ENCODE results near the gene FAM180A.
"Not testable (repeated sequence)": the region's sequence is repeated elsewhere in the genome, so short reads cannot be mapped to it uniquely, and the experiment has no call there.

Gene FAM180A

DNA sequence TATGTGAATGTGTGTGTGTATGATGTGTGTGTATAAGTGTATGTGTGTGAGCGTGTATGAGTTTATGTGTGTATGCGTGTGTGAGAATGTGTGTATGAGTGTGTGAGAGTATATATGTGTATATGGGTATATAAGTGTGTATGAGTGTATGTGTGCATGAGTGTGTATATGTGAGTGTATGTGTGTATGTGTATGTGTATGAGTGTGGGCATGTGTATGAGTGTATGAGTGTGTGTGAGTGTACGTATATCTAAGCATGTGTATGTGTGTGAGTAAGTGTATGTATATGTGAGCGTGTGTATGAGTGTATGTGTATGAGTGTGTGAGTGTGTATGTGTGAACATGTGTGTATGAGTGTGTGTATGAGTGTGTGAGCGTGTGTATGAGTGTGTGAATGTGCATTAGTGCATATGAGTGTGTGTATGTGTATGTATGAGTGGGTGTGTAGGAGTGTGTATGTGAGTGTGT, 33.5 kb downstream of the FAM180A start:
- DNase-seq (ENCODE audit: low read depth in 2 of 3, low spot score in 2 of 3): no peak

DNA sequence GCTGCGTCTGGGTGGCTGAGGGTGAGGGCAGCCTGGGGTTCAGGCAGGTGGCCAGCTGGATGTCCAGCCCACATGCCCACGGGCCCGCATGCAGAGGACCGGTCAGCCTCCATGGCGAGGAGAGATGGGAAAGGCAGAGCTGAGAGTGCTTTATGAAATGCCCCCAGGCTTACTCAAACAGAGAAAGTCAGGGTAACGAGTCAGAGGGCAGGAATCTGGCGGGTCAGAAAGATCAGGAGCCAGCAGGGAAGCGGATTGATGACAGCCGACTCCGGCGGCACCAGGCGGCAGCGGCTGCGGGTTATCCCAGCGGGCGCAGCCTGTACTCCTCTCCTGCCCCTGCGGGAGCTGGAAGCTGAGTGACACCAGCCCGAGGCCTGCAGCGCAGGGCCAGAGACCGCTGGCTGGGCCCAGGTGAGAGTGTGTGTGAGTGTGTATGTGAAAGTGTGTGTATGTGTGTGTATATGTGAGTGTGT, 34.0 kb downstream of the FAM180A start:
- DNase-seq (ENCODE audit: low read depth in 2 of 3, low spot score in 2 of 3): no peak

DNA sequence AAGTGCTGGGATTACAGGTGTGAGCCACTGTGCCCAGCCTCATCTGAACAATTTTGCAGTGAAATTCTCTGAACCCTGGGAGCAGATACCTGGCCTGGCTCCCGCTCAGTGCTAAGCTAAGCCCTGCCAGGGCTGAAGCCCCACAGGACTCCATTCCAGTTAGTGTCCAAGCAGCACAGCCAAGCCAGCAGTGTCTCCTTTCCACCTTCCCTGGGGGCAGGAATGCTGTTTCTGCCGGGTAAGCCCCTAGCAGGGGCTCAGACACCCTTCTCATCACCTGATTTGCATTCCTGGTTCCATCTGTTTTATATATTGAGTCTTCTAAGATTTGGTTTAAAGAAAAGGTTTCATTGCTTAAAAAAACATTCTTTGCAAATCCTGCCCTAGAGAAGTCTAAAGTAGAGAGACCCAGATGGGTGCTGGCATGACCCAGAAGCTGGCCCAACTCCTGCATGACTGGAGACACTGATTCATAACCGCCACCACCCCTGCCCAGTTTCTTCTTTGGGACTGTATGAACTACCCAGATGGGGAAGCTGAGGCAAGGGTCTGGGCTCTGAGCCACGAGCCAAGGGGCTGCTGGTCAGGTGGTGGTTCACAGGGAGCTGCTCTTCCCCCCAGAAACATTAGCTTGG, 34.7 kb downstream of the FAM180A start:
- DNase-seq (ENCODE audit: low read depth in 2 of 3, low spot score in 2 of 3): no peak

DNA sequence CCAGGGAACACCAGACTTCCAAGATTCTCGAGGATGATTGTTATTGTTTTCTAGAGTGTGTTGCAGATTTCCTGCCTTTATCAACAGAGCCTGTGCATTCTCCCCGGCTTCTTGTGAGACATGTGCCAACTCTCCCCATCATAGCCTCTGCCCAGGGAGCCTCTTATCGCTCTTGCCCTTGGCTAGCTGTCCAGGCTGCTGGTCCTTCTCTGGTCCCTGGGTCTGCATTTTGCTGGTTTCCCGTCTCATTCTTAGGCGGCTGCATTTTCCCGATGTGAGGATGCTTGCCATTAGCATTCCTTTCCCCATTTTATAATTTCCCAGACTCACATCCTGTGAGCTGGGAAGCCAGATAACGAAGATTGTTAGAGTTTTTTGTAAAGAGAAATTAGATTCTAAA, 35.8 kb downstream of the FAM180A start:
- no peak for DNase-seq (ENCODE audit: low read depth in 2 of 3, low spot score in 2 of 3)

DNA sequence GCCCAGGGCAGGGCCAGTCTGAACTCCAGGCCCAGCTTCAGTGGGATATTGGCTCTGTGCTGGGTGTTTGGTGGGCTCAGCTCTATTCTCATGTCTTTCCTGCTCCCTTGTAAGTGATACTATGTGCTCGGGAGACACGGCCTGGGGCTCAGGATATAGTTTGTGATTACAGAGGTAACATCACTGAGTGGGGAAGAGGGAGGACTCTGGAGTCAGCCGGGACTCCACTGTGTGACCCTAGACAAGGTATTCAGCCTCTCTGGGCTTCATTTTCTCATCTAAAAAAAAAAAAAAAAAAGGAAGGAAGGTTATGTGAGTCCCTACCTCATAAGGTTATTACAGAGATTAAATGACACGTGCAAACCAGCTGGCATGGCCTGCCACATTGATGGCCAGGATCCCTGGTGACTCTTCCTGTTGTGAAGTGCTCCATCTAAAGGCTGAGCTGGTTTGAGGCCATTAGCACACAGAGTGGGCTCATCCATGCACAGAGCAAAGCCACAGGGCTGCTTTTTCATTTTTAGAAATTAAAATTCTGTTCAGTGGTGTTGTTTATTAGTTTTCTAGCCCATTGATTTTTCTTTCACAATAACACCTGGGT, 36.3 kb downstream of the FAM180A start:
- no peak for DNase-seq (ENCODE audit: low read depth in 2 of 3, low spot score in 2 of 3)

DNA sequence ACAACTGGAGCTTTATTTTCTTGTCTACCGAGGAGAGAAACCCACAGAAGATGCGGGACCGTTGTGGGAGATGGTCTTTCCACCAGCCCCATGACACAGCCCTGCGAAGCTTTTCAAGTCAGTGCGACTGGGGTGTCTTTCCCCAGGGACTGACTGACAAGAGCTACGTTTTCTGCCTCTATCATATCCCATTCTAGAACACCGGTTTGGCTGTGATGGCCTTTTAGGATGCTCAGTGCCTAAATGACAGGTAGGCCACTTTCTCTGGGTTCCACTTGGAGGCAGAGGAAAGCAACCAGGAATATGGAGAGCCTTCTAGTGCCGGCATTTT, 37.5 kb downstream of the FAM180A start:
- DNase-seq (ENCODE audit: low read depth in 2 of 3, low spot score in 2 of 3): no peak

DNA sequence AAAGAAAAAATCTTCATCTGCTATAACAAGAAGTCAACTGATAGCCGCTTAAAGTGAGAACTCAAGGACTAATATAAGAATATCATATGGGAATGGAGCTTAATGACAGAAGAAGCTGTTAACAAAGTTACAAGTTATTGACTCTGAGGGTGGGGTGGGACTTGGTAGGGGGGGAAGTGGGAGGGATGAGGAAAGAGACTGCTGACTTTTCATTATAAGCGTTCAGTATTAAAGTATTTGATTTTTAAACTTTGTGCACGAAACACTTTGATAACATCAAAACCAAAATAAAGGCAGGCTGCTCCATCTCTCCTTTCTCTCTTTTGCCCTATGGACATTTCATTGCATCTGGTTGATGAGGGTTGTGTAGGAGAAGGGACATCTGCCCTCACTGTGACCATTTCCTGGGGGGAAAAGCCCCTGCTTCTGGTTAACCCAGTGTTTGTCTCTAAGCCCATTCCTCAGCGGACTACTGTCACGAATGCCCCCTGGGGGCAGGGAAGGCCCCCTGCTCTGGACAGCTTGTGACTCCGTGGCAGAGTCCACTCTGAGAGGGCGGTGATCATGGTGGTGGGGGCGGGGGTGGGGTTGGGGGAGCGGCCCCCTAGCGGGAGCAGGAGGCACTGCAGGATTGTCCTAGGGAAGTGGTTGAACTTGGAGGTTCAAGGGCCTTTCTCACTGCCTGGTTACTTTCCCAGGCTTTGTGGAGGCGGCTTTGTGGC, 38.0 kb downstream of the FAM180A start:
- no peak for DNase-seq (ENCODE audit: low read depth in 2 of 3, low spot score in 2 of 3)

DNA sequence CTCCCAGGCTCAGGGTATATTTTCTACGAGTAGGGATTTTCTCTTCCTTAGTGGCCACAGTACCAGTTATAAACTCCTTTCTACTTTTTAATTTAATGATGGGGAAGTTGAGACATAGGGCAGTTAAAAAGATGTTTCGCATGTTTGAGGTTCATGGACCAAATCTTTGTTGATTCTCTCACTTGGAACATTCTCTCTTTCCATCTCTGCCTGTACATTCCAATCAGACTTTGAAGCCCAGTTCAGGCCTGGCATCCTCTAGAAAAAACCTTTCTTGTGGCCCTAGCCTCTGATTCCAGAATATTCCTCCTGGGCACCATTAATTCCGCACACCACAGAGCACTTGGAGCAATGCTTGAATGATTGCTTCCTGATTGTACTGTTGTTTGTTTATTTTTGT, 39.1 kb downstream of the FAM180A start:
- no peak for DNase-seq (ENCODE audit: low read depth in 2 of 3, low spot score in 2 of 3)

DNA sequence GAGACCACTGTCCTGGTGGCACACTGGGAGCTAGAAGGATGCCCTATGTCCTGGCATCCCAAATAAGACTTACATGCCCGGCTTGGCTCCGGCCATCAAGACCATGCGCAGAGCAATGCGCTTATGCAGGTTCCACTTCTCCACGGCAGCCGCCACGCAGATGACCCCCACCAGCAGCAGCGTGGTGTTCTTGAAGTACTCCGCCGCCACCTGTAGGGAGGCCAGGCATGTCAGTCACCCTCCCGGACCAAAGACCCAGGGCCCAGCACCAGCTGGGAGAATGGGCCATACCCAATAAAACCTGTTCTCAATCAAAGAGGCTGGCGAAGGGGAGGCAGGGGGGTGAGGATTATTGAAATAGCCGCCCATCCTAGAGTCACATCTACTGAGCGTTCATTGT, 40.6 kb downstream of the FAM180A start:
- no peak for DNase-seq (ENCODE audit: low read depth in 2 of 3, low spot score in 2 of 3)

DNA sequence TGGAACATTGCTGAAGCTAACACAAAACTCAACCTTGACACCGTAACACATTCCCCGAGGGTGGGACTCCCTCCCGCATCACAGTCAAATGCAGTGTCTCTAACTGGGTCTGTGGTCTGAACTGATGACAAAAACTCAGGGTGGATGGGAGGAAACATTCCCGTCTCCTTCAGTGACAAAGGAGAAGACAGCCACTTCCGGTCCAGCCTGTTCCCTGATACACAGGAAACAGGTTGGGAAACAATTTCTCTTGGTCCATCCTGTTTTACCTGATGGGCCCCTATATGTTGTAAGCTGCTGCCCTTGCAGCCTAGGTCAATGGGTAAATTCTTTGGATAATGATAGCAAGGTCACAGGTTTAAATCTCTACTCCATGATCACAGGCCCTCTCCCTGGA, 41.0 kb downstream of the FAM180A start:
- no peak for DNase-seq (ENCODE audit: low read depth in 2 of 3, low spot score in 2 of 3)

DNA sequence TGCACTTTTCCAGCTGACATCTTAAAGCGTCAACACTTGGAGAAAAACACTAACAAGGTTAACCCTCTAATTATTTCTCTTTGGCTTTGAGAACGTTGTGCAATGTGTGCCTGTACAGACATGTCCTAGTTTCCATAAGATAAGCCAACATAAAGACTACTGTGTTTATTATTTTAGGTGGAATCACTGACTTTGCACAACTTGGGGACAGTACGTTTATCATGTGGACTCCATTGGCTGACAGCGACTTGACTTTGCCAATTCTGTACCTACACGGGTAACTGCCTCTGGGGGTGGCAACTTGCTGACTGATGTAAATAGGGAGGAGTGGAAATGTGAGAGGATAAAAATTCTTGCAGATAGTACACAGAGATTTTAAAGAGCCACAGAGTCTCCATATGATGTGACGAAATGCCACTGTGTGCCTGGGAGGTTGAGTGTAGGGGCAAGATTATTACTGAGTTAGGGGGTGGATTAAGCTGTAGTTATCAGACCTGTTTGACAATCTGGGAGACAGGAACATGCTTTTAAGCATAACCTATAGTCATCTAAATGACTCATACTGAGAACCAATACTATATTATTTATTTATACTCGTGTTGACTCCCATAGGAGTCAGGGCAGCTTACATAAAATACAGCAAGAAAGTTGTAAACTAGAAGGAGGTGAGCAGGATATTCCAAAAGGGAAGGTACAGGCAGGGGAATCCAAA, 41.6 kb downstream of the FAM180A start:
- DNase-seq (ENCODE audit: low read depth in 2 of 3, low spot score in 2 of 3): no peak

DNA sequence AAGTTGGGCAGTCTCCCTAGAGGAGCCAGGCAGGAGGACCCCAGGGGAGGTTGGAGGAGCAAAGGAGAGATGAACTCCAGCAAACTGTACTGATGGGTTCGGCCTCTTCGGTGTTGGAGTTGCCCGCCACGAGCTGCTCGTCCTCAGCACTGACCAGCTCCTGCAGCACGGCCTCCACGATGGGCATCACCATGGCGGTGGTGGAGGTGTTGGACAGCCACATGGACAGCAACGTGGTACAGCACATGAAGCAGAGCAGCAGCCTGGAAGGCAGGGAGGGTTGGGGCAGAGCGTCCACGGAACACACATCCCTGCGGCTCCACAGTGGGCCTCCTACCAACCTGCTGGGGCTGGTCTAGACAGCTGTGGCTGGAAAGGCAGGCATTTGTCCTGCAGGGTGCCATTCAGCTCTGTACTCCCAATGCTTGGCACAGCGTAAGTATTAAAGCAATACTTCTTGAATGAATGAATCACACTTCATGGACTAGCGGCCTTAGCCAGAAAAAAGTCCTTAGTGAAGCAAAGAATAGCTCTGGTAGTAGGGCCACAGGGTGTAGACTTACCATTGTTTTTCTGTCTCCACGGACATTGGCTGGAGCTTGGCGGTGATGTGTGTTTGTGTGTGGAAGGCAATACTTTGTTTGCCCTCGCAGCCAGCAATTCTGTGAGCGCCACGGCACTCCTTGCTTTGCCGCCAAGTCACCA, 42.4 kb downstream of the FAM180A start:
- no peak for DNase-seq (ENCODE audit: low read depth in 2 of 3, low spot score in 2 of 3)

DNA sequence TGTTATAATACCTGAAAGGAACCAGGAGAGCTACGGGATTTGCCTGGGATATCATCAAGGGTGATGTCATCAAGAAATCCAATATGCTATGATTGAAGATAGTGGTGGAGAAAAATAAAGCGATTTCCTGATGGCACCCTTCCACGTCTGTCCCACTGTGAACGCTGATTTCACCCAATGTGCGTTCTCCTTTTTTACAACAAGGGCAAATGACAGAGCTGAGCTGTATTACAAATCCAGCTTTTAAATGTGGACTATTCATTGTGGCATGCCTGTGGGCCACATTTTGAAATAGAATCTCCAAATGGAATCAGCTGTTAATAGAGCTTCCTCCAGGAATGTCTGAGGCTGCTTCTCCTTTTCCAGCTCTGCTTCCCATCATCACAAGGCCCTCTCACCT, 43.9 kb downstream of the FAM180A start:
- DNase-seq (ENCODE audit: low read depth in 2 of 3, low spot score in 2 of 3): no peak

DNA sequence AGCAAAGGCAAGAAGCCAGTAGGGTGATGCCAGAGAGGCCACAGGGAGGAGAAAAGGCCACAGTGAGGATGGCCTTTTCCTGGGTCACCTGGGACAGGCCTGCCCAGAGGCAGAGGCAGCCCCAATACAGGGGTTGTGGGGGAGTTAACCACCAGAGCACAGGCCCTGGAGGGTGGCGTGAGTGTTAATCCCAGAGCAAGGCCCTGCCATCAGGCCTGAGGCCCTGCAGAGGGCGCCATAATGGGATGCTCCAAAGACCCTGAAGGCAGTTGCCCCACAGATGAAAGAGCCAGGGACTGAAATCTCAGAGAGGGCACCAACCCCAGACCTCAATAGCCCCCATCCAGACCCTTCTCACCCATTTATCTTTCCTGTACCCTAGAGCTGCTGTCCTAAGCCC, 44.5 kb downstream of the FAM180A start:
- no peak for DNase-seq (ENCODE audit: low read depth in 2 of 3, low spot score in 2 of 3)

DNA sequence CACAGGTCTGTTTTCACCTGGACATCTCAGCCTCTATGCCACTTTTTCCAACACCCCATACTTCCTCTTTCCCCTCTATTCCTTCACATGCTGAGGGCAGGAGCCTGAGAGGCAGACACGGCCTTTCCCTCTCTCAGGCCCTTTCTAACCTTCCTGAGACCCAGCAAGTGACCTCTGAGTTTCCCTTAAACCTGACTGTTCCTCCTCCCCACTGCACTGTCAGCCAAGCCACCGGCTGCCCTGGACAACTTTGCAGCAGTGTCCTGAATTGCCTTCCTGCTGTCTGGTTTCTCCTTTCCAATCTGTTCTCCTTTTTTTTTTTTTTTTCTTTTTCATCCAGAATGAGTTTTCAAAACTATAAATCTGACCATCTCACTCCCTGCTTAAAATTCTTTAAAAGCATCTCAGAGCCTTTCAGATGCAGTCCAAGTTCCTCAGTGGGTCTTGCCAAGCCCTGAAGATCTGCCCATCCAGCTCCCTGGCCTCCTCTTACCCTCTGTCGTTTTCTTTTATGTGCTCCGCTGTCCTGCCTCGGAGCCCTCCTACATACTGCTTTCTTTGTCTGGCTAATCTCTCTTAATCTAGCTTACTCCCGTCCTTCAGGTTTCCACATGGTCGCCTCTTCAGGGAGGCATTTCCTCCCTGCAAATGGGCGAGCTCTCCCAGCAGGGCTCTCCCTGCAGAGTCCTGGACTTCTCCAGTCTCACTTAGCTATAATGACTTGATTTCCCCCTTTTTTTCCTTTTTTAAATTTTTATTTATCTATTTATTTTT, 51.1 kb downstream of the FAM180A start:
- no peak for DNase-seq (ENCODE audit: low read depth in 2 of 3, low spot score in 2 of 3)

DNA sequence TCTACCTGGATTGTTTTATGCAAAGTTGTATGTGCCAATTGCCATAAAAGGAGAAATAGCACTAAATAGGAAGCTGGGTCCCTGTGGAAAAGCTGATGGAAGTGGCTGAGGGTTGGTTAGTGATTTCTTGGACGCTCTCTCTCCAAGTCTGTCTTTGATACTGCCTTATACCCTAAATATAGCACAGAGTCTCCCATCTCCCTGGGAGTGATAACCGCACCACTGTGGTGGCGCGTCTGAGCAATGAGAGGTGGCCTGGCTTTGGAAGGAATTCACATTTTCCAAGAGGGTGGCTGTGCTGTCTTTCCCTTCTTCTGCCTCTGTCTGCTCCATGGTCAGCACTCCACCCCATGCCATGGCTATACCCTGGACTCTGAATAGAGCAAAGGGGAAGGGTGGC, 55.1 kb downstream of the FAM180A start:
- DNase-seq (ENCODE audit: low read depth in 2 of 3, low spot score in 2 of 3): no peak

DNA sequence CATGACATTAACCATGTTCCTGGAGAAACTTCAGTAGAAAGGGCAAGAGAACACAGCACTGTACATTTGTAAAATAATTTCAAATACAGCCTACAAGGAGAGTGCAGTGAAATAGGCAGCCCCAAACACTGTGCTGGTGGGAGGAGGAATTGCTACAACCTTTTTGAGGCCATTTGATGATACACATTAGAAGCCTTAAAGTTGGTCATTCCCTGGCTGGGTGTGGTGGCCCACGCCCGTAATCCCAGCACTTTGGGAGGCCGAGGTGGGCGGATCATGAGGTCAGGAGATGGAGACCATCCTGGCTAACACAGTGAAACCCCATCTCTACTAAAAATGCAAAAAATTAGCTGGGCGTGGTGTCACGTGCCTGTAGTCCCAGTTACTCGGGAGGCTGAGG, 56.0 kb downstream of the FAM180A start:
- not testable (repeated sequence) for DNase-seq (ENCODE audit: low read depth in 2 of 3, low spot score in 2 of 3)

DNA sequence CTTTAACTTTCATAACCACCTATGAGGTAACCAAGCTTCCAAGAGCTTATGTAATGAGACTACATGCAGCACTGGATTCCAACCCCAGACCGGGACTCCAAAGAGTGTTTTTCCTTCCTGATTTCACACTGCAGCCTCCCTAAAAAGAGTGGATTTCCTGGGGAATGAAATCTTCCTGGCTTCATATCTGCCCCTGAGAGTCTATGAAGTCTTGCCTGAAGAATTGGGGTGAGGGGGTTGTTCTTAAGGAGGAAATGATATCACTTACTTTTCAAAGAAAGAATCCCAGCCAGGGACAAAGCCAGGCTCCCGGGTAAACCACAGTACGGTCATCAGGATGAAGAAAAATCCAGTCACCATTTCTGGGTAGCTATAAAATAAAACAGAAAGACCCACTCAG, 56.6 kb downstream of the FAM180A start:
- DNase-seq (ENCODE audit: low read depth in 2 of 3, low spot score in 2 of 3): no peak

DNA sequence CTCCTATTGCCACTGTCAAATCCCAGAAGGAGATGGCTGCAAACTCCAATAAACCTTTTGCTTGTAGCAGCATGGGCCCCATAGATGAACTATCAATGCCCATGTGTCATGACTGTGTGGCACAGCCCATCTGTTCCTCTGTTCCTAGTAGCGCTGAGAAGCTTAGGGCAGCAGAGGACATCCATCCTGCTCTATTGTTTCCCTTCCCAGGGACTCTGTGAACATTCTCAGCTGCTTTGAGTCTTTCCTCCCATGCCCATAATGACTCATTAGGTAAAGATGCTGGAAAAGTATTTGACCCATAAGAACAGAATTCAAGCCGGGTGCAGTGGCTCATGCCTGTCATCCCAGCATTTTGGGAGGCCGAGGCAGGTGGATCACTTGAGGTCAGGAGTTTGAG, 58.0 kb downstream of the FAM180A start:
- no peak for DNase-seq (ENCODE audit: low read depth in 2 of 3, low spot score in 2 of 3)

DNA sequence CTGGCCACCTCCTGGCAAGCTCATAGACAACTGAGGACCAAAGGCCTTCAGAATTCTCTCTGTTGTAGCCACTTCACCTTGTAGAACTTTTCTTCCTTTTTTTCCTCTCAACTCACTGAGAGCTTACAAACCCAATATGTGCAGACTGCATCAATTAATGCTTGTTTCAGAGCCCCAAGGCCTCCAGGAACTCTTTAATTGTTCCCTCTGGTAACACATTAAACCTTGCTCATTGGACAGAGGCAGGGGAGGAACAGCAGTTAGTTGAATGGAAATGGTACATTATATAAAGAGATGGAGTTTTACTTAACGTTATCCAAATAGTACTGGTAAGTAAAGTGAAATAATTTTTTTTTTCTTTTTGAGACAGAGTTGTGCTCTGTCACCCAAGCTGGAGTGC, 61.1 kb downstream of the FAM180A start:
- DNase-seq (ENCODE audit: low read depth in 2 of 3, low spot score in 2 of 3): no peak
